Fibroblast of the aortic adventitia (primary cell): Measurements from ENCODE around the gene DRG1. TPM values are rescaled to one million over a fixed set of nuclear protein-coding genes. Genes with fewer than 3 reads are reported as not detected.

Experiments used
- DNase-seq: peaks from one replicate; pipeline ENCODE4 v3.0.0-alpha.2; 2010; ENCODE audit warnings: low read depth
- H3K4me3 ChIP-seq: 2 replicates; pipeline ENCODE4 v1.5.1; 2011; ENCODE audit warnings: low read depth, mild to moderate bottlenecking, control low read depth, low read length, moderate library complexity
- total RNA-seq: library from RNA; depleted of rRNA; stranded (reverse); fragments of >200 nt; gene quantifications from 2 replicates; pipeline ENCODE4 v1.2.3, GENCODE V29; 2012; ENCODE audit warnings: low replicate concordance
- TF ChIP-seq, protein P1 (sequence below): IDR thresholded peaks from 2 replicates; pipeline ENCODE4 v1.5.1; 2011; ENCODE audit warnings: mild to moderate bottlenecking, low read length, control low read depth, inconsistent platforms; ENCODE audit not compliant: insufficient read depth

DRG1 gene
- total RNA-seq, 1 donor = 89.4 TPM

- no peak overlapping the region for H3K4me3 ChIP-seq
- no peak for DNase-seq
- TF ChIP-seq, protein P1, sequence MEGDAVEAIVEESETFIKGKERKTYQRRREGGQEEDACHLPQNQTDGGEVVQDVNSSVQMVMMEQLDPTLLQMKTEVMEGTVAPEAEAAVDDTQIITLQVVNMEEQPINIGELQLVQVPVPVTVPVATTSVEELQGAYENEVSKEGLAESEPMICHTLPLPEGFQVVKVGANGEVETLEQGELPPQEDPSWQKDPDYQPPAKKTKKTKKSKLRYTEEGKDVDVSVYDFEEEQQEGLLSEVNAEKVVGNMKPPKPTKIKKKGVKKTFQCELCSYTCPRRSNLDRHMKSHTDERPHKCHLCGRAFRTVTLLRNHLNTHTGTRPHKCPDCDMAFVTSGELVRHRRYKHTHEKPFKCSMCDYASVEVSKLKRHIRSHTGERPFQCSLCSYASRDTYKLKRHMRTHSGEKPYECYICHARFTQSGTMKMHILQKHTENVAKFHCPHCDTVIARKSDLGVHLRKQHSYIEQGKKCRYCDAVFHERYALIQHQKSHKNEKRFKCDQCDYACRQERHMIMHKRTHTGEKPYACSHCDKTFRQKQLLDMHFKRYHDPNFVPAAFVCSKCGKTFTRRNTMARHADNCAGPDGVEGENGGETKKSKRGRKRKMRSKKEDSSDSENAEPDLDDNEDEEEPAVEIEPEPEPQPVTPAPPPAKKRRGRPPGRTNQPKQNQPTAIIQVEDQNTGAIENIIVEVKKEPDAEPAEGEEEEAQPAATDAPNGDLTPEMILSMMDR = no peak
Measured at GRCh38 chr22:31440681-31441080, 41.3 kb downstream of the DRG1 start.

GRCh38 chr22:31441652-31442051 is 42.2 kb downstream of the DRG1 start:
- no peak for DNase-seq
- TF ChIP-seq, protein P1 = no peak
- H3K4me3 ChIP-seq = no peak overlapping the region

GRCh38 chr22:31442768-31443489 is 43.5 kb downstream of the DRG1 start:
- TF ChIP-seq, protein P1 = no peak
- DNase-seq = no peak
- no peak overlapping the region for H3K4me3 ChIP-seq

DNA sequence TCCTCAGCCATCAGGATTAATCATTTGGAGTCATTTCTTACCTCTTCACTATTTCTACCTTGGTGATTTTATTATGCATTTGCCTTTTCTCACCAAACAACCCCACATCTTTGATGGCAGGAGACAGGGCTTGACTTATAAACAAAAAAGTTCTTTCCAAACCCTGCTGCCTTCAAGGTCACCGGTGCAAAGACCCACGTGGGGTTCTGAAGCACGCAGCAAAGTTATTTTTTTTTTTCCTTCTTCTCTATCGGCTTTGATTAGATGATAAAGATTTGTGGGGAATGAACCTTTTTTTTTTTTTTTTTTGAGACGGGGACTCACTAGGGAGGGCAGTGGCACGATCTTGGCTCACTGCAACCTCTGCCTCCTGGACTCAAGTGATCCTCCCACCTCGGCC is 44.1 kb downstream of the DRG1 start:
- TF ChIP-seq, protein P1 = no peak

DNA sequence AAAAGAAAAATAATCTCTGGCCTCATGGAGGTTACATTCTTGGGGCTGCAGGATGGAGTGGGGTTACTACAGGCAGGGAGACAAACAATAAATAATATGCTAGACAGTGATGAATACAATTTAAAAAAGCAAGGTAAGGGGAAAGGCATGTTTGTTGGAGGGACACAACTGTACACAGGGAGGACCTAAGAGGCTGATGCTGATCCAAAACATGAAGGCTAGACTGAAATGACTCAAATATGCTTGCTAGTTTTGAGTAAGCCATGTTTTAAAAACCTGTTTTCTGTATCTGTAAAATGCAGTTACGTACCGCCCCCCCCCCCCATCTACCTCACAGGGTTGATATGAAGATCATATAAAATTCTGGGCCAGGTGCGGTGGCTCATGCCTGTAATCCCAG is 46.2 kb downstream of the DRG1 start:
- DNase-seq = no peak
- H3K4me3 ChIP-seq = no peak overlapping the region
- TF ChIP-seq, protein P1 = no peak

More for the DNA sequence above, 44.1 kb downstream of the DRG1 start:
- DNase-seq = no peak
- H3K4me3 ChIP-seq = no peak overlapping the region

DNA sequence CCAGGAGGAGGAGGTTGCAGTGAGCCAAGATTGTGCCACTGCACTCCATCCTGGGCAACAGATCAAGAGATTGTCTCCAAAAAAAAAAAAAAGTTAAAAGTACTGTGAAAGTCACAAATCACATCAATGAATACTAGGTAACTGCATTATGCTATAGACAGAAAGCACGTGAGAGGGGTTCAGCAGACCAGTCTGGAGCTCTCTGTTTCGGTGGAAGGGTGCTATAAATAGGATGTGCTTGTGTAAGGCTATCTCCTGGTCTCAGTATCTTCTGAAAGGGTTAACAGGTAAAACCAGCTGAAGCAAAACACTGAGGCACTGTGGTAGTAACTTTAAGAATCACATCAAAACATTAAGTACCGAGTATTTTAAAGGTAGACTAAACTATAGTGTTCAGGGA is 46.8 kb downstream of the DRG1 start:
- DNase-seq = no peak
- TF ChIP-seq, protein P1 = no peak
- H3K4me3 ChIP-seq = no peak overlapping the region

GRCh38 chr22:31446767-31447166 is 47.4 kb downstream of the DRG1 start:
- TF ChIP-seq, protein P1 = no peak
- H3K4me3 ChIP-seq = no peak overlapping the region
- DNase-seq = no peak
